ENCODE measurements around the gene CDK19. TPM values are rescaled to one million over a fixed set of nuclear protein-coding genes. Genes with fewer than 3 reads are reported as not detected.
"Not testable (repeated sequence)": the region's sequence is repeated elsewhere in the genome, so short reads cannot be mapped to it uniquely, and the experiment has no call there.

The CDK19 gene
- total RNA-seq, 1 donor from 2014 or later: 9.1 TPM

- Histone ChIP-seq H3K27me3 (ENCODE audit: low read depth) (no peaks in the 10 kb centered on the region), H3K27ac (replicated peaks) (no peak overlapping the region), H3K9me3 (replicated peaks) (no peaks in the 10 kb centered on the region), H3K36me3 (no peaks in the 10 kb centered on the region), H3K4me1 (peaks cover 6% of the 10 kb centered on the region), H3K4me3 (no peak overlapping the region)
- no peak for TF ChIP-seq CTCF (IDR thresholded peaks at IDR 0.05; ENCODE audit: borderline replicate concordance)
- DNase-seq: no peak
- intact Hi-C loops (cut with micrococcal nuclease): no loop called here
Measured at GRCh38 chr6:110728501-110728900, 86.8 kb downstream of the CDK19 start.

- no peak for DNase-seq
- Histone ChIP-seq H3K27me3 (ENCODE audit: low read depth) (no peaks in the 10 kb centered on the region), H3K4me1 (no peaks in the 10 kb centered on the region), H3K36me3 (peaks cover 3% of the 10 kb centered on the region), H3K9me3 (replicated peaks) (no peaks in the 10 kb centered on the region), H3K27ac (replicated peaks) (no peak overlapping the region), H3K4me3 (no peak overlapping the region)
- TF ChIP-seq CTCF (IDR thresholded peaks at IDR 0.05; ENCODE audit: borderline replicate concordance): no peak
- intact Hi-C loops (cut with micrococcal nuclease): no loop called here
Measured at GRCh38 chr6:110723017-110723416, 92.3 kb downstream of the CDK19 start.

GRCh38 chr6:110720066-110720465 lies 95.2 kb downstream of the CDK19 start:
- no peak for TF ChIP-seq CTCF (IDR thresholded peaks at IDR 0.05; ENCODE audit: borderline replicate concordance)
- peaks cover 3% of the 10 kb centered on the region for H3K36me3 ChIP-seq
- H3K4me3 ChIP-seq: no peak overlapping the region
- no peaks in the 10 kb centered on the region for H3K4me1 ChIP-seq
- H3K27ac ChIP-seq (replicated peaks): no peak overlapping the region
- H3K27me3 ChIP-seq (ENCODE audit: low read depth): no peaks in the 10 kb centered on the region
- no peaks in the 10 kb centered on the region for H3K9me3 ChIP-seq (replicated peaks)
- intact Hi-C loops (cut with micrococcal nuclease): no loop called here
- no peak for DNase-seq

GRCh38 chr6:110719601-110720000 lies 95.7 kb downstream of the CDK19 start:
- DNase-seq; H3K9me3 ChIP-seq (replicated peaks); H3K27me3 ChIP-seq (ENCODE audit: low read depth); H3K36me3 ChIP-seq; H3K4me1 ChIP-seq; H3K4me3 ChIP-seq; intact Hi-C loops (cut with micrococcal nuclease); H3K27ac ChIP-seq (replicated peaks): not testable (repeated sequence)

- H3K27ac ChIP-seq (replicated peaks): no peak overlapping the region
- TF ChIP-seq CTCF (IDR thresholded peaks at IDR 0.05; ENCODE audit: borderline replicate concordance): no peak
- H3K36me3 ChIP-seq: no peaks in the 10 kb centered on the region
- no peak overlapping the region for H3K4me3 ChIP-seq
- no peaks in the 10 kb centered on the region for H3K4me1 ChIP-seq
- no peaks in the 10 kb centered on the region for H3K9me3 ChIP-seq (replicated peaks)
- intact Hi-C loops (cut with micrococcal nuclease): no loop called here
- no peak for DNase-seq
- no peaks in the 10 kb centered on the region for H3K27me3 ChIP-seq (ENCODE audit: low read depth)
Measured at GRCh38 chr6:110714143-110714542, 101.1 kb downstream of the CDK19 start.

- TF ChIP-seq CTCF (IDR thresholded peaks at IDR 0.05; ENCODE audit: borderline replicate concordance): no peak
- no peak overlapping the region for H3K4me3 ChIP-seq
- H3K27me3 ChIP-seq (ENCODE audit: low read depth): no peaks in the 10 kb centered on the region
- H3K4me1 ChIP-seq: no peaks in the 10 kb centered on the region
- no peak for DNase-seq
- H3K27ac ChIP-seq (replicated peaks): no peak overlapping the region
- no peaks in the 10 kb centered on the region for H3K36me3 ChIP-seq
- intact Hi-C loops (cut with micrococcal nuclease): no loop called here
- no peaks in the 10 kb centered on the region for H3K9me3 ChIP-seq (replicated peaks)
Measured at GRCh38 chr6:110712238-110712637, 103.0 kb downstream of the CDK19 start.
